Trophoblast cell (in vitro differentiated cells and primary cell): ENCODE measurements around the gene HID1.
A peak's percentile ranks its signal among the peaks of the same experiment; 100 is the strongest.

Experiments
- DNase-seq, 2 donors: peaks; one replicate each; pipeline ENCODE4 v3.0.0-alpha.2; 2016
- H2AFZ ChIP-seq: 2 replicates; pipeline ENCODE4 v1.6.1; 2013; ENCODE audit warnings: low read length, moderate library complexity, mild to moderate bottlenecking; ENCODE audit not compliant: insufficient read depth, poor library complexity
- H2AK5ac ChIP-seq: 2 replicates; pipeline ENCODE4 v1.6.1; 2013; ENCODE audit warnings: mild to moderate bottlenecking, low read length
- H2BK120ac ChIP-seq: 2 replicates; pipeline ENCODE4 v1.6.1; 2013; ENCODE audit warnings: low read length, mild to moderate bottlenecking, moderate library complexity; ENCODE audit not compliant: insufficient read depth, poor library complexity
- H2BK12ac ChIP-seq: 2 replicates; pipeline ENCODE4 v1.6.1; 2013; ENCODE audit warnings: mild to moderate bottlenecking, low read length, moderate library complexity
- H2BK5ac ChIP-seq: 2 replicates; pipeline ENCODE4 v1.6.1; 2013; ENCODE audit warnings: low read length, low read depth, moderate library complexity, mild to moderate bottlenecking; ENCODE audit not compliant: poor library complexity
- H3K14ac ChIP-seq: 2 replicates; pipeline ENCODE4 v1.6.1; 2013; ENCODE audit warnings: mild to moderate bottlenecking, low read length
- H3K18ac ChIP-seq: 2 replicates; pipeline ENCODE4 v1.6.1; 2013; ENCODE audit warnings: mild to moderate bottlenecking, low read length
- H3K23ac ChIP-seq: 2 replicates; pipeline ENCODE4 v1.6.1; 2013; ENCODE audit warnings: low read length
- H3K27ac ChIP-seq: 2 replicates; pipeline ENCODE4 v1.5.1; 2013; ENCODE audit warnings: low read depth, mild to moderate bottlenecking, inconsistent platforms, low read length, moderate library complexity
- H3K27me3 ChIP-seq: 2 replicates; pipeline ENCODE4 v1.6.1; 2013; ENCODE audit warnings: inconsistent platforms, mild to moderate bottlenecking, low read length, moderate library complexity; ENCODE audit not compliant: insufficient read depth
- H3K36me3 ChIP-seq, 2 experiments: 1 replicate in 1 of 2; 2 replicates in 1 of 2; pipeline ENCODE4 v1.6.1; 2013; ENCODE audit warnings: low read length in 2 of 2, mild to moderate bottlenecking in 2 of 2, moderate library complexity in 1 of 2; ENCODE audit not compliant: insufficient read depth in 2 of 2, control insufficient read depth in 1 of 2
- H3K4ac ChIP-seq: 2 replicates; pipeline ENCODE4 v1.6.1; 2013; ENCODE audit warnings: low read depth, mild to moderate bottlenecking, low read length, moderate library complexity
- H3K4me1 ChIP-seq, 2 experiments: 1 replicate in 1 of 2; 2 replicates in 1 of 2; pipeline ENCODE4 v1.6.1; 2013; ENCODE audit warnings: low read length in 2 of 2, mild to moderate bottlenecking in 2 of 2, moderate library complexity in 1 of 2; ENCODE audit not compliant: insufficient read depth in 2 of 2, control insufficient read depth in 1 of 2
- H3K4me2 ChIP-seq: 2 replicates; pipeline ENCODE4 v1.6.1; 2013; ENCODE audit warnings: inconsistent platforms, mild to moderate bottlenecking, low read length, moderate library complexity
- H3K4me3 ChIP-seq: 2 replicates; pipeline ENCODE4 v1.5.1; 2013; ENCODE audit warnings: mild to moderate bottlenecking, low read depth, low read length, inconsistent platforms
- H3K79me1 ChIP-seq: one replicate; pipeline ENCODE4 v1.6.1; 2013; ENCODE audit warnings: low read length
- H3K79me2 ChIP-seq: 2 replicates; pipeline ENCODE4 v1.6.1; 2013; ENCODE audit warnings: low read length, mild to moderate bottlenecking; ENCODE audit not compliant: control insufficient read depth, insufficient read depth, poor library complexity
- H3K9ac ChIP-seq: 2 replicates; pipeline ENCODE4 v1.6.1; 2013; ENCODE audit warnings: mild to moderate bottlenecking, low read length
- H3K9me3 ChIP-seq: 2 replicates; pipeline ENCODE4 v1.6.1; 2013; ENCODE audit warnings: low read depth, mild to moderate bottlenecking, control low read depth, inconsistent platforms, low read length; ENCODE audit not compliant: insufficient read depth
- H4K12ac ChIP-seq: 2 replicates; pipeline ENCODE4 v1.6.1; 2013; ENCODE audit warnings: low read depth, mild to moderate bottlenecking, low read length, moderate library complexity
- H4K8ac ChIP-seq: 2 replicates; pipeline ENCODE4 v1.6.1; 2013; ENCODE audit warnings: low read depth, mild to moderate bottlenecking, low read length, moderate library complexity
- H4K91ac ChIP-seq: one replicate; pipeline ENCODE4 v1.6.1; 2013; ENCODE audit warnings: low read depth, mild to moderate bottlenecking, low read length, moderate library complexity
- WGBS: extraction: QIAGEN DNeasy Blood & Tissue Kit; methylation state at CpG from one replicate; pipeline ENCODE4 v1.1.7; 2013; ENCODE audit warnings: missing lambda C conversion rate; ENCODE audit not compliant: insufficient read length, insufficient coverage; ENCODE audit errors: extremely low coverage; 5-methylcytosine and 5-hydroxymethylcytosine counted together

Gene HID1

DNA sequence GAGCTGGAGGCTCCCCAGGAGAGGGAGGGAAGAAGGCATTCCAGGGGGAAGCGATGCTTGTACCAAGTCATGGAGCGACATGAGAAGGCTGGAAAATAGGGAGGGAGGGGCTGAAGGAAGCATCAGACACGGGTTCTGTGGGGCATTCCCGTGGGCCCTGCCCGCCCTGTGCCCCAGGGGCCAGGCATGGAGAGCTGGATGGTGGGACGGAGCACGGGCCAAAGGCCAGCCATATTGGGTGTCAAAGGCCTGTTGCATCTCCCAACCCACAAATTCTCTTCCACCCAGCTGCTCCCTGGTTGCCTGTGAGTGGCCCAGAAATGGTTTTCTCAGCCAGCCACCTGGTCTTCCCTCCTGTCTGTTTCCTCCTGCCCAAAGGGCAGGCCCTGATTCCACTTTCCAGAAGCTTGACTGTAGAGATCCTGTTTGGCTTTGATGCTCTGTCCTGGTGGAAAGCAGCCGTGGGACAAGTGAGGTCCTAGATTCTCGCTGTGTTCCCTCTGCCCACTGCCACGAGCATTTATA lies 18.1 kb upstream of the HID1 start:
- H4K12ac ChIP-seq = no peak overlapping the region
- no peak overlapping the region for H3K4ac ChIP-seq
- peaks cover 11 to 17% of the 10 kb centered on the region in 2 experiments for H3K4me1 ChIP-seq
- no peak overlapping the region for H2AFZ ChIP-seq
- no peak overlapping the region for H3K4me2 ChIP-seq
- H4K91ac ChIP-seq = no peak overlapping the region
- no peak overlapping the region for H3K23ac ChIP-seq
- H3K18ac ChIP-seq = no peak overlapping the region
- H3K9me3 ChIP-seq = no peaks in the 10 kb centered on the region
- H3K79me1 ChIP-seq = peaks cover 10% of the 10 kb centered on the region
- no peak for DNase-seq
- no peak overlapping the region for H2AK5ac ChIP-seq
- H3K27ac ChIP-seq = no peak overlapping the region
- no CpG with 5 or more reads among the region's 10 CpGs for WGBS
- H3K14ac ChIP-seq = no peak overlapping the region
- H4K8ac ChIP-seq = no peak overlapping the region
- no peak overlapping the region for H3K9ac ChIP-seq
- H2BK5ac ChIP-seq = no peak overlapping the region
- H3K36me3 ChIP-seq = no peaks in the 10 kb centered on the region
- H3K27me3 ChIP-seq = no peaks in the 10 kb centered on the region
- H2BK12ac ChIP-seq = no peak overlapping the region
- H2BK120ac ChIP-seq = no peak overlapping the region
- peaks cover 6% of the 10 kb centered on the region for H3K79me2 ChIP-seq
- H3K4me3 ChIP-seq = no peak overlapping the region

DNA sequence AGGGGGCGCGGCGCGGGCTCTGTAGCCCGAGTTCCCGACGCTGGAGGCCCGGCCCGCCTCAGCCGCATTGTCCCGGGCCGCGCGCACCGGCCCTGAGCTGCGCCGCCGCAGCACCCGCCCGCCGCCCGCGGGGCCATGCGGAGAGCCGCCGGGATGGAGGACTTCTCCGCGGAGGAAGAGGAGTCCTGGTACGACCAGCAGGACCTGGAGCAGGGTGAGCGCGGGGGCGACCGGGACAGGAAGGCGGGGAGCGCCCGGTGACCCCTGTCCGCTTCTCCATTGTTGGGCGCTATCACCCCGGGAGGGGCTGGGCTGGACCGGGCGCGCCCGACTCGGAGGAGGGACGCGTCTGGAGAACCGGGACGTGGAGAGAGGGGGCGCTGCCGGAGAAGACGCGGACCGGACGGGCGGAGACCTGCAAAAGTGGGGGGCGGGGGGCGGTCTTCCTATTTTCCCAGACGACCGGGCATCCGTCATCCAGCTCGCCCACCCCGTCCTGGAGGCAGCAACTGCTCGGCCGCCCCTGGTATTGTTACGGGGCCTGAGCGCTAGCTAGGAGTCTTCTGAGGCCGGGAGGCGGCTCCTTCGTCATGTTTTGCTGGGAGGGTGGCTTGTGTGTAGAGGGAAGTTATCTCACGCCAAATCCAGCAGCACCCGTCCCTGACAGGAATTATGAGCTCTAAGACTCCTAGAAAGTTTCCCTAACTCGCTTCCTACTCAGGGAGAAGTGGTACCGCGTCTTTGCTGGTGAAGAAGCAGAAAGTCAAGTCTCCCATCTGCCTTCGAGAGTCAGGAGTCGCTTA lies 15.6 kb upstream of the HID1 start:
- peaks cover 11 to 17% of the 10 kb centered on the region in 2 experiments for H3K4me1 ChIP-seq
- H4K91ac ChIP-seq = peak overlapping the region; percentile 59
- H3K27me3 ChIP-seq = no peaks in the 10 kb centered on the region
- no peak overlapping the region for H3K23ac ChIP-seq
- peak overlapping the region; percentile 50 for H3K14ac ChIP-seq
- peak overlapping the region; percentile 36 for H2BK120ac ChIP-seq
- H3K4ac ChIP-seq = no peak overlapping the region
- no peaks in the 10 kb centered on the region for H3K9me3 ChIP-seq
- H4K8ac ChIP-seq = peak overlapping the region; percentile 74
- H2BK12ac ChIP-seq = no peak overlapping the region
- H2AK5ac ChIP-seq = no peak overlapping the region
- H3K4me3 ChIP-seq = peak overlapping the region; percentile 91
- H3K18ac ChIP-seq = peak overlapping the region; percentile 64
- peaks cover 6% of the 10 kb centered on the region for H3K79me2 ChIP-seq
- H2BK5ac ChIP-seq = peak overlapping the region; percentile 59
- peak overlapping the region; percentile 82 for H4K12ac ChIP-seq
- H3K27ac ChIP-seq = peak overlapping the region; percentile 42
- H3K79me1 ChIP-seq = peaks cover 10% of the 10 kb centered on the region
- no peaks in the 10 kb centered on the region for H3K36me3 ChIP-seq
- H2AFZ ChIP-seq = peak overlapping the region; percentile 50
- peak overlapping the region; percentile 72 for H3K9ac ChIP-seq
- WGBS = no CpG with 5 or more reads among the region's 76 CpGs
- peak in 1 of 2 donors; percentile 59 for DNase-seq
- peak overlapping the region; percentile 85 for H3K4me2 ChIP-seq

DNA sequence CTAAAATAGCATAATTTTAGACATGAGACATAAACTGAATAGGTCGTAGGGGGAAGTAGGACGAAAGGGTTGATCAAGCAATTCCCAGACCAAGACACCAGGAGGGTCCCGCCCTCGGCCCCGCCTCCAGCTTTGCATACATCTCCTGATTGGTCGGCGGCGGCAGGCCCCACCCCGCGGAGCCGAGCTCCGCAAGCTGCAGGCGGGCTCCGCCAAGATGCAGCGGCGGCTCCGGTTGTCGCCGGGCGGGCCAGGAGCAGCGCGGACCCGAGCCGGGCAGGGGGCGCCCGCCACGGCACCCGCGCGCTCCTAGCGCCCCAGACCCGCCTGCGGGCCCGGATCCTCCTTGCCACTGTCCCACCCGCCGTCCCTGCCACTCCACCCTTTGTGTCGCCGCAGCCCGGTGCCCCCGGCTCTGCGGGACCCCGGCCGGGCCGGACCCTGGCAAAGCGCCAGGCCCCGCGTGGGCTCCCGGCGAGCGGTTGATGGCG lies 14.9 kb upstream of the HID1 start, which contains the start of gene CDR2L:
TSS of gene CDR2L (plus strand) at position 215 of the 491 bp plus-strand sequence. CDS start 412 bp downstream, outside the sequence.
- H2AFZ ChIP-seq = peak within 1 kb of the TSS; percentile 50
- H3K4me2 ChIP-seq = peak within 1 kb of the TSS; percentile 85
- peak within 1 kb of the TSS; percentile 59 for H2BK5ac ChIP-seq
- H2AK5ac ChIP-seq = no peak within 1 kb of the TSS
- H2BK12ac ChIP-seq = no peak within 1 kb of the TSS
- no peaks in the 10 kb centered on the region for H3K36me3 ChIP-seq
- H4K8ac ChIP-seq = peak within 1 kb of the TSS; percentile 74
- no peak within 1 kb of the TSS for H3K4ac ChIP-seq
- no peaks in the 10 kb centered on the region for H3K27me3 ChIP-seq
- peak within 1 kb of the TSS; percentile 42 for H3K27ac ChIP-seq
- H4K12ac ChIP-seq = peak within 1 kb of the TSS; percentile 82
- DNase-seq = peak; percentile 92 to 97
- no CpG with 5 or more reads among the region's 51 CpGs for WGBS
- peaks cover 12% of the 10 kb centered on the region for H3K79me1 ChIP-seq
- H3K4me1 ChIP-seq = peaks cover 11 to 20% of the 10 kb centered on the region in 2 experiments
- peak within 1 kb of the TSS; percentile 91 for H3K4me3 ChIP-seq
- peak within 1 kb of the TSS; percentile 72 for H3K9ac ChIP-seq
- peak within 1 kb of the TSS; percentile 64 for H3K18ac ChIP-seq
- H3K23ac ChIP-seq = no peak within 1 kb of the TSS
- H2BK120ac ChIP-seq = peak within 1 kb of the TSS; percentile 36
- H3K9me3 ChIP-seq = no peaks in the 10 kb centered on the region
- H3K14ac ChIP-seq = peak within 1 kb of the TSS; percentile 50
- H3K79me2 ChIP-seq = peaks cover 8% of the 10 kb centered on the region
- peak within 1 kb of the TSS; percentile 59 for H4K91ac ChIP-seq

DNA sequence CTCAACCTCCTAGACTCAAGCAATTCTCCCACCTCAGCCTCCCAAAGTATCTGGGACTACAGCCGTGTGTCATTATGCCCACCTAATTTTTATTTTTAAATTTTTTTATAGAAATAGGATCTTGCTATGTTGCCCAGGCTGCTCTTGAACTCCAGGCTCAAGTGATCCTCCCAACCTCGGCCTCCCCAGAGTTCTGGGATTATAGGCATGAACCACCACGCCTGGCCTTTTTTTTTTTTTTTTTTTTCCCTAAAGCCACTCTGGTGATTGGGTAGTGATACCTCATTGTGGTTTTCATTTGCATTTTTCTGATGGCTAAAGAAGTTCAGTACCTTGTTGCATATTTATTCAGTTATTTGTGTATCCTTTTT lies 13.6 kb upstream of the HID1 start:
- Histone ChIP-seq H3K79me1 (peaks cover 19% of the 10 kb centered on the region), H4K12ac (no peak overlapping the region), H3K36me3 (no peaks in the 10 kb centered on the region), H2AFZ (no peak overlapping the region), H3K4me3 (no peak overlapping the region), H2AK5ac (no peak overlapping the region), H2BK120ac (no peak overlapping the region), H3K27me3 (no peaks in the 10 kb centered on the region), H2BK12ac (no peak overlapping the region), H3K14ac (no peak overlapping the region), H3K79me2 (peaks cover 11% of the 10 kb centered on the region), H4K8ac (no peak overlapping the region), H3K4me2 (no peak overlapping the region), H3K9ac (no peak overlapping the region), H3K9me3 (no peaks in the 10 kb centered on the region), H3K4me1 (peaks cover 14 to 21% of the 10 kb centered on the region in 2 experiments), H4K91ac (no peak overlapping the region), H3K4ac (no peak overlapping the region), H3K27ac (no peak overlapping the region), H2BK5ac (no peak overlapping the region), H3K23ac (no peak overlapping the region), H3K18ac (no peak overlapping the region)
- no CpG with 5 or more reads among the region's 3 CpGs for WGBS
- DNase-seq = no peak
